IMR-90 (cell line): Measurements from ENCODE around the gene MAML3. TPM values are rescaled to one million over a fixed set of nuclear protein-coding genes. Genes with fewer than 3 reads are reported as not detected.

Experiments
- ATAC-seq: fragments of 200-7000 bp; cut with Tn5 transposase; 2 replicates; pipeline ENCODE4 v1.9.1; 2020; ENCODE audit warnings: low read depth, mild to moderate bottlenecking, moderate library complexity
- BruUV-seq: library from RNA; stranded (reverse); fragments of 400-500 nt; replicated peaks from 2 replicates; lab custom pipeline; 2021; lab: Mats Ljungman, UMichigan
- CTCF ChIA-PET: fragments of 300-600 bp; formaldehyde crosslinking; extraction: SDS; loops from one replicate; lab custom pipeline; 2021; ENCODE audit warnings: antibody characterized with exemption; lab: Yijun Ruan, JAX
- POLR2A ChIA-PET: fragments of 300-600 bp; sonication (Branson Sonifier 250); formaldehyde crosslinking; loops from one replicate; lab custom pipeline; 2022; ENCODE audit warnings: antibody characterized with exemption; ENCODE audit not compliant: unreplicated experiment; lab: Charles Lee
- DNase-seq: peaks from one replicate; pipeline ENCODE4 v3.0.0; 2013
- H2AFZ ChIP-seq: replicated peaks from 2 replicates; pipeline ENCODE3; 2013; ENCODE audit warnings: low read length, mild to moderate bottlenecking; ENCODE audit not compliant: poor library complexity
- H2AK5ac ChIP-seq: 2 replicates; pipeline ENCODE4 v1.6.1; 2013; ENCODE audit warnings: low read depth, low read length, inconsistent platforms
- H2AK9ac ChIP-seq: replicated peaks from 2 replicates; pipeline ENCODE3; 2013; ENCODE audit warnings: mild to moderate bottlenecking, low read depth, low read length, moderate library complexity; ENCODE audit not compliant: poor library complexity
- H2BK120ac ChIP-seq: 2 replicates; pipeline ENCODE4 v1.6.1; 2013; ENCODE audit warnings: low read depth, low read length, inconsistent platforms
- H2BK15ac ChIP-seq: 3 replicates; pipeline ENCODE4 v1.6.1; 2013; ENCODE audit warnings: low read depth, low read length, inconsistent platforms
- H2BK20ac ChIP-seq: 2 replicates; pipeline ENCODE4 v1.6.1; 2013; ENCODE audit warnings: low read depth, mild to moderate bottlenecking, inconsistent platforms, low read length, moderate library complexity
- H2BK5ac ChIP-seq: 2 replicates; pipeline ENCODE4 v1.6.1; 2013; ENCODE audit warnings: mild to moderate bottlenecking, low read depth, low read length, inconsistent platforms; ENCODE audit not compliant: poor library complexity, severe bottlenecking
- H3K14ac ChIP-seq: replicated peaks from 2 replicates; pipeline ENCODE4 v1.6.1; 2013; ENCODE audit warnings: low read depth, low read length, inconsistent platforms
- H3K18ac ChIP-seq: 2 replicates; pipeline ENCODE4 v1.6.1; 2013; ENCODE audit warnings: low read depth, low read length, control low read depth
- H3K23ac ChIP-seq: 2 replicates; pipeline ENCODE4 v1.6.1; 2013; ENCODE audit warnings: low read depth, low read length, inconsistent platforms
- H3K27ac ChIP-seq: 2 replicates; pipeline ENCODE4 v1.5.1; 2013; ENCODE audit warnings: mild to moderate bottlenecking, control low read depth, low read length; ENCODE audit not compliant: insufficient read depth
- H3K27me3 ChIP-seq: 2 replicates; pipeline ENCODE4 v1.6.1; 2013; ENCODE audit warnings: low read length; ENCODE audit not compliant: control insufficient read depth, insufficient read depth
- H3K36me3 ChIP-seq: 2 replicates; pipeline ENCODE4 v1.6.1; 2013; ENCODE audit warnings: low read length, mixed read lengths; ENCODE audit not compliant: control insufficient read depth, insufficient read depth
- H3K4ac ChIP-seq: 2 replicates; pipeline ENCODE4 v1.6.1; 2013; ENCODE audit warnings: low read depth, low read length, inconsistent platforms
- H3K4me1 ChIP-seq: 2 replicates; pipeline ENCODE4 v1.6.1; 2013; ENCODE audit warnings: low read length, mixed read lengths; ENCODE audit not compliant: control insufficient read depth, insufficient read depth
- H3K4me2 ChIP-seq: 2 replicates; pipeline ENCODE4 v1.6.1; 2013; ENCODE audit warnings: low read depth, mild to moderate bottlenecking, control low read depth, low read length, moderate library complexity
- H3K4me3 ChIP-seq: 2 replicates; pipeline ENCODE4 v1.5.1; 2013; ENCODE audit warnings: low read depth, mild to moderate bottlenecking, control low read depth, low read length, moderate library complexity; ENCODE audit not compliant: insufficient read depth
- H3K56ac ChIP-seq: 2 replicates; pipeline ENCODE4 v1.6.1; 2013; ENCODE audit warnings: low read length, inconsistent platforms; ENCODE audit not compliant: insufficient read depth; ENCODE audit errors: extremely low read depth
- H3K79me1 ChIP-seq, 2 experiments: 2 replicates each; pipeline ENCODE4 v1.6.1; 2013; ENCODE audit warnings: low read length in 2 of 2, inconsistent platforms in 1 of 2, low read depth in 1 of 2
- H3K9ac ChIP-seq: 2 replicates; pipeline ENCODE4 v1.6.1; 2013; ENCODE audit warnings: low read depth, low read length, control low read depth
- H3K9me1 ChIP-seq: 2 replicates; pipeline ENCODE4 v1.6.1; 2013; ENCODE audit warnings: low read length, inconsistent platforms; ENCODE audit not compliant: insufficient read depth
- H3K9me3 ChIP-seq: 2 replicates; pipeline ENCODE4 v1.6.1; 2013; ENCODE audit warnings: low read length; ENCODE audit not compliant: control insufficient read depth, insufficient read depth
- H4K20me1 ChIP-seq: 2 replicates; pipeline ENCODE4 v1.6.1; 2013; ENCODE audit warnings: low read length, inconsistent platforms; ENCODE audit not compliant: insufficient read depth
- H4K5ac ChIP-seq: 2 replicates; pipeline ENCODE4 v1.6.1; 2013; ENCODE audit warnings: mild to moderate bottlenecking, low read depth, low read length, control low read depth
- H4K8ac ChIP-seq, 2 experiments: 2 replicates each; pipeline ENCODE4 v1.6.1; 2013; ENCODE audit warnings: low read depth in 2 of 2, low read length in 2 of 2, control low read depth in 1 of 2, inconsistent platforms in 1 of 2
- H4K91ac ChIP-seq: 2 replicates; pipeline ENCODE4 v1.6.1; 2013; ENCODE audit warnings: low read depth, low read length, inconsistent platforms; ENCODE audit not compliant: insufficient read depth
- CEBPB ChIP-seq: IDR thresholded peaks from 2 replicates; pipeline ENCODE4 v1.6.1; 2012; ENCODE audit warnings: low read depth, low read length, improper control_type of control experiment
- CHD1 ChIP-seq: IDR thresholded peaks from 2 replicates; pipeline ENCODE4 v1.6.1; 2012; ENCODE audit warnings: low read depth, low read length, improper control_type of control experiment
- FOS ChIP-seq: fragments of 150-350 bp; IDR thresholded peaks from 2 replicates; pipeline ENCODE4 v1.6.1; 2016; ENCODE audit warnings: low read depth, low read length
- MAZ ChIP-seq: IDR thresholded peaks from 2 replicates; pipeline ENCODE4 v1.6.1; 2012; ENCODE audit warnings: low read depth, mild to moderate bottlenecking, low read length, improper control_type of control experiment, moderate library complexity, borderline replicate concordance
- MXI1 ChIP-seq: IDR thresholded peaks from 2 replicates; pipeline ENCODE4 v1.6.1; 2012; ENCODE audit warnings: low read depth, mild to moderate bottlenecking, low read length, moderate library complexity, borderline replicate concordance
- NFE2L2 ChIP-seq: fragments of 150-350 bp; IDR thresholded peaks from 2 replicates; pipeline ENCODE4 v1.6.1; 2016; ENCODE audit warnings: low read depth, mild to moderate bottlenecking, low read length
- RCOR1 ChIP-seq: IDR thresholded peaks from 2 replicates; pipeline ENCODE4 v1.6.1; 2012; ENCODE audit warnings: mild to moderate bottlenecking, low read length, improper control_type of control experiment; ENCODE audit not compliant: insufficient replicate concordance
- dilution Hi-C: fragments of 300-500 bp; cut with HindIII; formaldehyde crosslinking; loops from one replicate; pipeline ENCODE4 v1.14.3; 2018; ENCODE audit warnings: low sequenced_read_pairs; ENCODE audit not compliant: unreplicated experiment
- in situ Hi-C: fragments of 300-500 bp; cut with MboI; formaldehyde crosslinking; loops from 3 replicates; pipeline ENCODE4 v1.14.3; 2019; ENCODE audit warnings: low sequenced_read_pairs, inconsistent platforms, mixed read lengths
- intact Hi-C: fragments of 100-400 bp; cut with micrococcal nuclease; formaldehyde crosslinking; loops from 2 replicates; pipeline ENCODE4 v1.10.0; 2022
- polyA plus RNA-seq, 3 experiments: library from polyadenylated mRNA; depleted of rRNA; stranded (reverse); fragments of >200 nt; gene quantifications; 2 replicates each; pipeline ENCODE4 v1.2.3, GENCODE V29; 2012; ENCODE audit warnings: low replicate concordance in 1 of 3
- total RNA-seq: library from RNA; depleted of rRNA; stranded (reverse); fragments of >200 nt; gene quantifications from 2 replicates; pipeline ENCODE4 v1.2.3, GENCODE V29; 2012

MAML3 gene
- total and polyA plus RNA-seq, 2 of the 4 experiments (the other 2 are of a cell fraction), result 0.90 to 1.7 TPM

DNA sequence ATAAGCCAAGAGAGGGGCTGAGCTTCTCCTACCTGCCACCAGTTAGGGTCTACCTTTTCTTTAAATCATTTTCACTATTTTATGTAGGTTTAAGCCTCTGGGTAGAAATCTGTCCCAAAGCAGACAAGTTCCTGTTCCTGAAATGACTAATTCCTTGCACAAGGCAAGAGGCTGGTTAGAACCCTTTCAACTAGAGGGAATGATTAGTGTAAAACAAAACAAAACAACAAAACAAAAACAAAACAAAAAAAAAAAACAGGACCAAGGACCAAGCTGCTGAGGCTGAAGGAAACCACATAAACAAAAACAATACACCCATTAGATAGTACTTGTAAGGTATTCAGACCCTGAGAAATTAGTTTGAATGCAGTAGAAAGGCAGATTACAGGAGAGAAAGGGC is 62.7 kb downstream of the MAML3 start:
- H3K4me2 ChIP-seq, result peak overlapping the region; percentile 47; the same call in 1 of the 2 replicates
- peak overlapping the region; percentile 67 for H2BK5ac ChIP-seq
- H3K27ac ChIP-seq, result no peak overlapping the region
- H3K4me1 ChIP-seq, result peaks cover 38% of the 10 kb centered on the region
- H3K27me3 ChIP-seq, result no peaks in the 10 kb centered on the region
- H3K9ac ChIP-seq, result no peak overlapping the region
- dilution Hi-C loops, result no loop called here
- no peak overlapping the region for H3K4me3 ChIP-seq
- intact Hi-C loops, result no loop called here
- in situ Hi-C loops, result no loop called here
- peaks cover 26% of the 10 kb centered on the region for H3K9me1 ChIP-seq
- 0 out of 2 replicates have a peak overlapping the region, but pooled peaks have one; percentile 22 for H2BK20ac ChIP-seq
- BruUV-seq, result no TSS peak
- no peaks in the 10 kb centered on the region for H3K9me3 ChIP-seq
- H4K91ac ChIP-seq, result peak overlapping the region; percentile 53; the same call in 1 of the 2 replicates
- no peaks in the 10 kb centered on the region for H4K20me1 ChIP-seq
- no peak overlapping the region for H2AFZ ChIP-seq
- CTCF ChIA-PET, result interaction anchor here (0.6 kb wide), 1 partner anchor 139 kb away, joined by 3 read pairs; no protein-coding TSS in a partner anchor
- no peak overlapping the region for H3K56ac ChIP-seq
- ATAC-seq (no peak), DNase-seq (no peak)
- no peak overlapping the region for H2AK9ac ChIP-seq
- H3K14ac ChIP-seq, result 0 out of 2 replicates have a peak overlapping the region, but pooled peaks have one; percentile 22
- H2BK15ac ChIP-seq, result no peak overlapping the region
- H3K23ac ChIP-seq, result no peak overlapping the region
- H4K8ac ChIP-seq, result peak overlapping the region; percentile 1 to 56; a peak in 1 of 4 replicates
- H2BK120ac ChIP-seq, result peak overlapping the region; percentile 56
- H4K5ac ChIP-seq, result no peak overlapping the region
- peak overlapping the region; percentile 38; the same call in 1 of the 2 replicates for H3K4ac ChIP-seq
- no peak overlapping the region for H2AK5ac ChIP-seq
- peaks cover 11 to 58% of the 10 kb centered on the region in 2 experiments; a peak in 3 of 4 replicates for H3K79me1 ChIP-seq
- no peak for TF ChIP-seq NFE2L2
- no peak for TF ChIP-seq CHD1
- no peak for TF ChIP-seq MXI1
- TF ChIP-seq RCOR1, result no peak
- no peak for TF ChIP-seq FOS
- TF ChIP-seq CEBPB, result no peak
- TF ChIP-seq MAZ, result no peak
- POLR2A ChIA-PET, result no interaction called here
- H3K36me3 ChIP-seq, result no peaks in the 10 kb centered on the region
- H3K18ac ChIP-seq, result peak overlapping the region; percentile 58; the same call in 1 of the 2 replicates
